Transverse colon (tissue), 4 donors: ENCODE measurements around the gene ABCA5. TPM values are rescaled to one million over a fixed set of nuclear protein-coding genes. Genes with fewer than 3 reads are reported as not detected.

Experiments used
- DNase-seq: peaks from one replicate; pipeline ENCODE4 v3.0.0-alpha.2; 2019
- H3K27ac ChIP-seq, 4 donors: fragments of 200-600 bp; sonication (generic); 2 replicates each; pipeline ENCODE4 v1.5.1; 2016 to 2018; ENCODE audit warnings: inconsistent platforms in 4 of 4
- H3K27me3 ChIP-seq: fragments of 200-600 bp; sonication (generic); 2 replicates; pipeline ENCODE4 v1.5.1; 2017; ENCODE audit warnings: inconsistent platforms
- H3K36me3 ChIP-seq, 4 donors: fragments of 200-600 bp; sonication (generic); 2 replicates each; pipeline ENCODE4 v1.5.1; 2017 to 2019; ENCODE audit warnings: inconsistent platforms in 4 of 4
- H3K4me1 ChIP-seq, 4 donors: fragments of 200-600 bp; sonication (generic); 2 replicates each; pipeline ENCODE4 v1.5.1; 2017 to 2020; ENCODE audit warnings: inconsistent platforms in 4 of 4
- H3K4me3 ChIP-seq, 4 donors: fragments of 200-600 bp; sonication (generic); 1 replicate in 1 of 4; 2 replicates in 3 of 4; pipeline versions ENCODE4 v1.5.1 to v1.6.1; 2017 to 2019; ENCODE audit warnings: inconsistent platforms in 4 of 4
- H3K9me3 ChIP-seq, 2 donors: fragments of 200-600 bp; sonication (generic); 2 replicates each; pipeline ENCODE4 v1.5.1; 2017 to 2019; ENCODE audit warnings: inconsistent platforms in 2 of 2
- CTCF ChIP-seq, 5 experiments: fragments of 200-600 bp in 3 of 5; fragments of 450-650 bp in 2 of 5; sonication (generic) in 3 of 5; IDR thresholded peaks; 1 replicate in 2 of 5; 2 replicates in 3 of 5; pipeline ENCODE4 v1.5.1; 2016 to 2017; ENCODE audit warnings: antibody characterized with exemption in 5 of 5, inconsistent platforms in 3 of 5, mild to moderate bottlenecking in 2 of 5, moderate library complexity in 1 of 5
- EP300 ChIP-seq: sonication (generic); formaldehyde crosslinking; IDR thresholded peaks from one replicate; pipeline ENCODE4 v1.6.1; 2017; ENCODE audit warnings: antibody characterized with exemption, low read depth
- POLR2A ChIP-seq: fragments of 450-650 bp; IDR thresholded peaks from one replicate; pipeline ENCODE4 v1.6.1; 2016; ENCODE audit warnings: antibody characterized with exemption, mild to moderate bottlenecking, moderate library complexity
- POLR2AphosphoS5 ChIP-seq, 3 donors: sonication (generic); formaldehyde crosslinking; IDR thresholded peaks; one replicate each; pipeline ENCODE4 v1.6.1; 2016; ENCODE audit warnings: antibody characterized with exemption in 3 of 3
- WGBS, 2 donors: methylation state at CpG; one replicate each; pipeline ENCODE4 v1.1.5; 2018; ENCODE audit warnings: low coverage in 1 of 2; 5-methylcytosine and 5-hydroxymethylcytosine counted together
- in situ Hi-C, 4 donors: fragments of 200-750 bp; cut with MboI; loops; one replicate each; pipeline versions ENCODE4 v1.15.0 to v1.15.1; 2017; ENCODE audit warnings: low sequenced_read_pairs in 3 of 4, low pct_ligation_motif_present in 1 of 4, low pct_unique_long_range_greater_than_20kb in 1 of 4
- intact Hi-C: fragments of 100-400 bp; cut with DNase I; formaldehyde crosslinking; loops from one replicate; pipeline ENCODE4 v1.15.1; 2023; ENCODE audit warnings: low total_unique reads
- total RNA-seq, 4 donors: library from RNA; depleted of rRNA; stranded (reverse); fragments of >200 nt; gene quantifications; one replicate each; pipeline ENCODE4 v1.1.0, GENCODE V29; 2016

The ABCA5 gene
- total RNA-seq, 4 donors from 2014 or later, result 17.3 to 173 (median 125) TPM

GRCh38 chr17:69326377-69327059, 415 bp downstream of the ABCA5 start:
- Histone ChIP-seq H3K4me1 (peaks cover 0 to 19% (median 5%) of the 10 kb centered on the region in 4 donors), H3K27me3 (no peaks in the 10 kb centered on the region), H3K9me3 (no peaks in the 10 kb centered on the region), H3K4me3 (peak overlapping the region; percentile 63 to 81 (median 70)), H3K36me3 (no peaks in the 10 kb centered on the region), H3K27ac (peak overlapping the region; percentile 88 to 96 (median 91))
- in situ Hi-C loops (loop anchor here in 1 of 4 donors (25.0 kb wide), 1 partner anchor 186 kb away; no protein-coding TSS in a partner anchor), intact Hi-C loops (loop anchor here (10.0 kb wide), 1 partner anchor 198 kb away; no protein-coding TSS in a partner anchor)
- TF ChIP-seq CTCF (IDR thresholded peaks at IDR 0.05) (no peak), POLR2A (peak; percentile 90)
- 0 to 2% methylated on average over 2 to 49 of the region's 51 CpGs for WGBS, 2 donors
- no peak for DNase-seq

GRCh38 chr17:69325518-69326376, 1.2 kb downstream of the ABCA5 start:
- 30 to 39% methylated on average over 14 to 15 of the region's 15 CpGs for WGBS, 2 donors
- H3K4me1 ChIP-seq, result peaks cover 0 to 19% (median 5%) of the 10 kb centered on the region in 4 donors
- H3K9me3 ChIP-seq, result no peaks in the 10 kb centered on the region
- peak; percentile 46 for DNase-seq
- peak overlapping the region; percentile 88 to 96 (median 91) for H3K27ac ChIP-seq
- H3K27me3 ChIP-seq, result no peaks in the 10 kb centered on the region
- intact Hi-C loops (loop anchor here (10.0 kb wide), 1 partner anchor 199 kb away; no protein-coding TSS in a partner anchor), in situ Hi-C loops (loop anchor here in 1 of 4 donors (25.0 kb wide), 1 partner anchor 187 kb away; no protein-coding TSS in a partner anchor)
- no peak for TF ChIP-seq CTCF (IDR thresholded peaks at IDR 0.05)
- no peak for TF ChIP-seq POLR2A
- TF ChIP-seq POLR2AphosphoS5 (IDR thresholded peaks at IDR 0.05), result no peak
- TF ChIP-seq EP300, result no peak
- no peaks in the 10 kb centered on the region for H3K36me3 ChIP-seq
- H3K4me3 ChIP-seq, result peak overlapping the region; percentile 63 to 81 (median 70)

GRCh38 chr17:69323806-69324205, 3.1 kb downstream of the ABCA5 start:
- no peak for DNase-seq
- no peaks in the 10 kb centered on the region for H3K36me3 ChIP-seq
- peaks cover 0 to 19% (median 5%) of the 10 kb centered on the region in 4 donors for H3K4me1 ChIP-seq
- no peak overlapping the region for H3K4me3 ChIP-seq
- intact Hi-C loops (loop anchor here (10.0 kb wide), 1 partner anchor 201 kb away; no protein-coding TSS in a partner anchor), in situ Hi-C loops (no loop called here)
- no peak for TF ChIP-seq EP300
- no peak for TF ChIP-seq POLR2A
- no peak for TF ChIP-seq POLR2AphosphoS5 (IDR thresholded peaks at IDR 0.05)
- TF ChIP-seq CTCF (IDR thresholded peaks at IDR 0.05), result no peak
- no peaks in the 10 kb centered on the region for H3K27me3 ChIP-seq
- H3K9me3 ChIP-seq, result no peaks in the 10 kb centered on the region
- no peak overlapping the region for H3K27ac ChIP-seq
- 17 to 41% methylated on average over 1 of the region's 1 CpG for WGBS, 2 donors

- WGBS, 2 donors, result 91 to 100% methylated on average over 4 of the region's 4 CpGs
- Histone ChIP-seq H3K4me1 (peaks cover 0 to 15% (median under 1%) of the 10 kb centered on the region in 4 donors), H3K27ac (no peak overlapping the region), H3K9me3 (no peaks in the 10 kb centered on the region), H3K36me3 (no peaks in the 10 kb centered on the region), H3K4me3 (no peak overlapping the region), H3K27me3 (no peaks in the 10 kb centered on the region)
- intact Hi-C loops, result loop anchor here (10.0 kb wide), 1 partner anchor 204 kb away; no protein-coding TSS in a partner anchor
- in situ Hi-C loops, result no loop called here
- TF ChIP-seq CTCF (IDR thresholded peaks at IDR 0.05) (no peak), POLR2A (no peak), EP300 (no peak), POLR2AphosphoS5 (IDR thresholded peaks at IDR 0.05) (no peak)
- no peak for DNase-seq
Observed at GRCh38 chr17:69320908-69321238, 6.1 kb downstream of the ABCA5 start.
